Esophagus squamous epithelium (tissue), 4 donors: ENCODE measurements around the gene EWSR1.

Experiments used
- CTCF ChIP-seq, 6 experiments: fragments of 450-650 bp in 4 of 6; fragments of 200-600 bp in 2 of 6; sonication (generic) in 2 of 6; IDR thresholded peaks; one replicate each; pipeline ENCODE4 v1.5.1; 2016 to 2019; ENCODE audit warnings: antibody characterized with exemption in 6 of 6, mild to moderate bottlenecking in 4 of 6, moderate library complexity in 4 of 6
- POLR2A ChIP-seq, 4 donors: fragments of 450-650 bp; IDR thresholded peaks; one replicate each; pipeline ENCODE4 v1.6.1; 2017; ENCODE audit warnings: antibody characterized with exemption in 4 of 4, mild to moderate bottlenecking in 4 of 4, moderate library complexity in 3 of 4

GRCh38 chr22:29341056-29341848 lies 73.2 kb downstream of the EWSR1 start:
- no peak for TF ChIP-seq CTCF (IDR thresholded peaks at IDR 0.05)
- TF ChIP-seq POLR2A (IDR thresholded peaks at IDR 0.05), result no peak
